ENCODE results near the gene EIF4G3.
A peak's percentile ranks its signal among the peaks of the same experiment; 100 is the strongest.

Gene EIF4G3

GRCh38 chr1:21066356-21067012 lies 110.2 kb downstream of the EIF4G3 start:
- Histone ChIP-seq H3K27ac (no peak overlapping the region), H3K4me1 (ENCODE audit: control insufficient read depth in 1 of 2, insufficient read depth in 1 of 2, low read depth in 1 of 2, low read length in 1 of 2) (peaks cover 28% of the 10 kb centered on the region in 2 experiments), H3K4me3 (ENCODE audit: low read depth in 1 of 2, low read length in 1 of 2) (no peak overlapping the region), H3K36me3 (no peaks in the 10 kb centered on the region), H3K9me3 (no peaks in the 10 kb centered on the region), H3K27me3 (no peaks in the 10 kb centered on the region)
- TF ChIP-seq, protein P1, sequence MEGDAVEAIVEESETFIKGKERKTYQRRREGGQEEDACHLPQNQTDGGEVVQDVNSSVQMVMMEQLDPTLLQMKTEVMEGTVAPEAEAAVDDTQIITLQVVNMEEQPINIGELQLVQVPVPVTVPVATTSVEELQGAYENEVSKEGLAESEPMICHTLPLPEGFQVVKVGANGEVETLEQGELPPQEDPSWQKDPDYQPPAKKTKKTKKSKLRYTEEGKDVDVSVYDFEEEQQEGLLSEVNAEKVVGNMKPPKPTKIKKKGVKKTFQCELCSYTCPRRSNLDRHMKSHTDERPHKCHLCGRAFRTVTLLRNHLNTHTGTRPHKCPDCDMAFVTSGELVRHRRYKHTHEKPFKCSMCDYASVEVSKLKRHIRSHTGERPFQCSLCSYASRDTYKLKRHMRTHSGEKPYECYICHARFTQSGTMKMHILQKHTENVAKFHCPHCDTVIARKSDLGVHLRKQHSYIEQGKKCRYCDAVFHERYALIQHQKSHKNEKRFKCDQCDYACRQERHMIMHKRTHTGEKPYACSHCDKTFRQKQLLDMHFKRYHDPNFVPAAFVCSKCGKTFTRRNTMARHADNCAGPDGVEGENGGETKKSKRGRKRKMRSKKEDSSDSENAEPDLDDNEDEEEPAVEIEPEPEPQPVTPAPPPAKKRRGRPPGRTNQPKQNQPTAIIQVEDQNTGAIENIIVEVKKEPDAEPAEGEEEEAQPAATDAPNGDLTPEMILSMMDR (IDR thresholded peaks at IDR 0.05), result no peak

GRCh38 chr1:21065851-21066250 lies 110.8 kb downstream of the EIF4G3 start:
- Histone ChIP-seq H3K4me1 (ENCODE audit: control insufficient read depth in 1 of 2, insufficient read depth in 1 of 2, low read depth in 1 of 2, low read length in 1 of 2) (peaks cover 21 to 22% of the 10 kb centered on the region in 2 experiments), H3K4me3 (ENCODE audit: low read depth in 1 of 2, low read length in 1 of 2) (no peak overlapping the region), H3K27me3 (no peaks in the 10 kb centered on the region), H3K9me3 (no peaks in the 10 kb centered on the region), H3K36me3 (no peaks in the 10 kb centered on the region), H3K27ac (no peak overlapping the region)
- TF ChIP-seq, protein P1 (IDR thresholded peaks at IDR 0.05), result no peak

GRCh38 chr1:21064057-21064456 lies 112.6 kb downstream of the EIF4G3 start:
- H3K27me3 ChIP-seq, result no peaks in the 10 kb centered on the region
- peaks cover 8 to 16% of the 10 kb centered on the region in 2 experiments for H3K4me1 ChIP-seq (ENCODE audit: control insufficient read depth in 1 of 2, insufficient read depth in 1 of 2, low read depth in 1 of 2, low read length in 1 of 2)
- TF ChIP-seq, protein P1 (IDR thresholded peaks at IDR 0.05), result no peak
- H3K9me3 ChIP-seq, result no peaks in the 10 kb centered on the region
- H3K4me3 ChIP-seq (ENCODE audit: low read depth in 1 of 2, low read length in 1 of 2), result no peak overlapping the region
- H3K27ac ChIP-seq, result no peak overlapping the region
- H3K36me3 ChIP-seq, result no peaks in the 10 kb centered on the region

DNA sequence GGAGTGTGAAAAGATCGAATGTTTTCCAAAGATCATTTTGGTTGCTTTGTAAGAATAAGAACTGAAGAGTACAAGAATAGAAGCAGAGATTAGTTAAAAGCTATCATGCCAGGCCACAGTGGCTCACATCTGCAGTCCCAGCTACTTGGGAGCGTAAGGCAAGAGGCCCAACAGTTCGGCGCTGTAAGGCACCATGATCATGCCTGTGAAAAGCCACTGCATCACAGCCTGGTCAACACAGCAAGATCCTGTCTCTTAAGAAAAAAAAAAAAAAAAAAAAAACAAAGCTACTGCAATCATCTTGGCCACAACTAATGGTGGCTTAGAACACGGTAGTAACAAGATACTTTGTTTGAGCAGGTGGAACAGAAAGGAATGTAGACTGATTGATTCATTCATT lies 116.2 kb downstream of the EIF4G3 start:
- Histone ChIP-seq H3K4me1 (ENCODE audit: control insufficient read depth in 1 of 2, insufficient read depth in 1 of 2, low read depth in 1 of 2, low read length in 1 of 2) (peaks cover 25 to 40% of the 10 kb centered on the region in 2 experiments), H3K9me3 (no peaks in the 10 kb centered on the region), H3K27me3 (no peaks in the 10 kb centered on the region), H3K36me3 (no peaks in the 10 kb centered on the region), H3K4me3 (ENCODE audit: low read depth in 1 of 2, low read length in 1 of 2) (no peak overlapping the region), H3K27ac (no peak overlapping the region)
- TF ChIP-seq, protein P1 (IDR thresholded peaks at IDR 0.05), result no peak

DNA sequence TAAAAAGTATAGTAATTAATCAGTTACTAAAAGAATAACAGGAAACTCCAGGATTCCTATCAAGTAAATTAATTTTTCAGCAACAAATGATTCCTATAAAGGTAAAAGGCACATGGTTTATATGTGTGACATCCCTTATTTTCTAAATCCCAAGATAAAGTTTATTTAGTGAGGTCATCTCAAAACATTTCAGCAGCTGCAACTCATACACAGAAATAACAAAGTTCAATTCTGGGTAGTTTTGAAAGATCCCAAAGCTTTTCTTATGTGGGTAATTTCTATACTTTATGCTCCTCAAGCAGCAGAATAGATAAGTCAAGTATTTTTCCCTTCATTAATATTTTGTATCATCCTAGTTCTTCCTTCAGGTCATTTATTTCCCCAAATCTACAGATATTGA lies 117.7 kb downstream of the EIF4G3 start:
- no peaks in the 10 kb centered on the region for H3K27me3 ChIP-seq
- no peaks in the 10 kb centered on the region for H3K36me3 ChIP-seq
- no peaks in the 10 kb centered on the region for H3K9me3 ChIP-seq
- peaks cover 25 to 40% of the 10 kb centered on the region in 2 experiments for H3K4me1 ChIP-seq (ENCODE audit: control insufficient read depth in 1 of 2, insufficient read depth in 1 of 2, low read depth in 1 of 2, low read length in 1 of 2)
- TF ChIP-seq, protein P1 (IDR thresholded peaks at IDR 0.05), result no peak
- no peak overlapping the region for H3K4me3 ChIP-seq (ENCODE audit: low read depth in 1 of 2, low read length in 1 of 2)
- peak overlapping the region; percentile 55 for H3K27ac ChIP-seq
